ENCODE measurements around the gene WFDC8.

WFDC8 gene

DNA sequence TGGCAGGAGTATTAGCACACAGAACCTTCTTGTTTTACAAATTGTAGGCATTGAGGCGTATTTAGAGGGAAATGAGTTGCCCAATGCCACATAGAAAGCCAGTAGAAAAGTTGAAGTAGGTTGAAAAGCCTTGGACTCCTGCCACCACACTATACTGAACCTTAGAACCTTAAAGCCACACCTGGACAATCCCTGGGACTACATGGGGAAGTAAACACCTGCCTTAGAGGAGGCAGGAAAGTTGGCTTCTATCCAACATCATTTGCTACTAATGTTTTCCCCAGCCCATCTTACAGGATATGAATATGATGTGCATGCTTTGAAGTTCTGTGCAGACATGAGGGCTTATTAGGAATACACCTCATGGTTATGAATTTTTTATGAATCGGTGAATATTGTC lies 26.6 kb downstream of the WFDC8 start:
- Histone ChIP-seq H3K9me3 (ENCODE audit: control insufficient read depth, low read length) (no peaks in the 10 kb centered on the region), H3K4me1 (ENCODE audit: control insufficient read depth, insufficient read depth, low read length) (no peaks in the 10 kb centered on the region), H3K27ac (ENCODE audit: insufficient read depth, low read depth, low read length, poor library complexity, severe bottlenecking) (no peak overlapping the region), H3K27me3 (ENCODE audit: control insufficient read depth, insufficient read depth, low read length, poor library complexity, severe bottlenecking) (no peaks in the 10 kb centered on the region), H3K36me3 (ENCODE audit: control insufficient read depth, insufficient read depth, low read length) (no peaks in the 10 kb centered on the region), H3K4me3 (ENCODE audit: insufficient read depth, low read depth, low read length) (no peak overlapping the region)
- WGBS, 2 experiments: 95% methylated on average over 2 of the region's 2 CpGs

DNA sequence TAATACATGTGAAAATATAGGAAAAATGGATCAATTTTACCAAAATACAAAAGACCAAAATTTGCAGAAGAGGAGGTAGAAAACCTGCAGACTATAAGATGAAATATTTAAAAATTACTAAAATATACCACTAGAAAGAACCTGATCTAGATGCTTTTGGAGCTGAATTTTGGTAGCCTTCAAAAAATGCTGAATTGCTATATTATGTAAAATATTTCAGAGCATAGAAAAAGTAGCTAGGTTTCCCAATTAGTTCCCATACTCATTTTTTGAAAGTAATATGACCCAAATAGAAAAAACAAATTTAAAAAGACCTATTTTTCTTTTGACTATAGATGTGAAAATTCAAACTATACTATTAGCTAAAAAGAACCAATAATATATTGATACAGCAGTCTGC lies 28.3 kb downstream of the WFDC8 start:
- no peaks in the 10 kb centered on the region for H3K4me1 ChIP-seq (ENCODE audit: control insufficient read depth, insufficient read depth, low read length)
- no peak overlapping the region for H3K27ac ChIP-seq (ENCODE audit: insufficient read depth, low read depth, low read length, poor library complexity, severe bottlenecking)
- no peaks in the 10 kb centered on the region for H3K9me3 ChIP-seq (ENCODE audit: control insufficient read depth, low read length)
- H3K27me3 ChIP-seq (ENCODE audit: control insufficient read depth, insufficient read depth, low read length, poor library complexity, severe bottlenecking): no peaks in the 10 kb centered on the region
- no peaks in the 10 kb centered on the region for H3K36me3 ChIP-seq (ENCODE audit: control insufficient read depth, insufficient read depth, low read length)
- no peak overlapping the region for H3K4me3 ChIP-seq (ENCODE audit: insufficient read depth, low read depth, low read length)

DNA sequence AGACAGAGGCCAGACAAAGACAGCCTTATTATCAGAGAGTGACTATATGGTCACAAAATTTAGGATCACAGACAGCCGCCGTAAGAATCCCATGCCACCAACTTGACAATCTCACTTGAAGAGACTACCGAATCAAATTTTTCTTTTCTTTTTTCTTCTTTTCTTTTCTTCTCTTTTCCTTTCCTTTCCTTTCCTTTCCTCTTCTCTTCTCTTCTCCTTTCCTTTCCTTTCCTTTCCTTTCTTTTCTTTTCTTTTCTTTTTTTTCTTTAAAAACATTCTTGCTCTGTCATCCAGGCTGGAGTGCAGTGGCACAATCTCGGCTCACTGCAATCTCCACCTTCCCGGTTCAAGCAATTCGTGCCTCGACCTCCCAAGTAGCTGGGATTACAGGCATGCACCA lies 30.7 kb downstream of the WFDC8 start:
- H3K27ac ChIP-seq (ENCODE audit: insufficient read depth, low read depth, low read length, poor library complexity, severe bottlenecking): no peak overlapping the region
- H3K9me3 ChIP-seq (ENCODE audit: control insufficient read depth, low read length): no peaks in the 10 kb centered on the region
- H3K4me3 ChIP-seq (ENCODE audit: insufficient read depth, low read depth, low read length): no peak overlapping the region
- H3K36me3 ChIP-seq (ENCODE audit: control insufficient read depth, insufficient read depth, low read length): no peaks in the 10 kb centered on the region
- H3K4me1 ChIP-seq (ENCODE audit: control insufficient read depth, insufficient read depth, low read length): no peaks in the 10 kb centered on the region
- 90 to 97% methylated on average over 7 of the region's 7 CpGs for WGBS, 2 experiments
- H3K27me3 ChIP-seq (ENCODE audit: control insufficient read depth, insufficient read depth, low read length, poor library complexity, severe bottlenecking): no peaks in the 10 kb centered on the region

DNA sequence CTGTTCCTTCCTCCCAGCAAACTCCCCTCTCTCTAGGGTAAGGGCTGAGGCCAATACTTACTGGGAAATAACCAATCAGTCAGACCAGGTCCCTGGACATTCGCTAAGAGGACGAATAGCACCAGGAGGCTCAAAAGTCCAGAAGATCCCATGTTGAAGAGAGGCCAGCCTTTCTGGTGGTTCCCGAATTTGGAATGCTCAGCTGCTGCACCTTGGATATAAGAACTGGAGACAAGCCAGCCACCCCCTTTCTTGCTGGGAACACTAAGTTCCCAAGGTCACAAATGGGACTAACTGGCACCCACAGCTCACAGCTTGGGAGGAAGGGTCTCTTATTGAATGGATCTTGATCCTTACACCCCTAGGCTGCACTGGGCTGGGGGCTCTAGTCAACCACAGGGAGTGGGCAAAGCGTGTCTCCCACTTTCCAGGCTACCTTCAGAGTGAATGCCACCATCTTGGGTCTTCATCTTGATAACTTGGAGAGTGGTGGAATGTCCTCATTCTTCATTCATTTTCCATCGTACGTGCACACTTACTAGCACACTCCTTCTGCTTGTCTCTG lies 31.8 kb downstream of the WFDC8 start, which contains the start of gene EPPIN:
EPPIN (minus strand) TSS at position 196 of the 565 bp plus-strand sequence; CDS start at position 152, 44 bp downstream.
- Histone ChIP-seq H3K27ac (ENCODE audit: insufficient read depth, low read depth, low read length, poor library complexity, severe bottlenecking) (no peak within 1 kb of the TSS), H3K9me3 (ENCODE audit: control insufficient read depth, low read length) (no peaks in the 10 kb centered on the region), H3K4me3 (ENCODE audit: insufficient read depth, low read depth, low read length) (no peak within 1 kb of the TSS), H3K36me3 (ENCODE audit: control insufficient read depth, insufficient read depth, low read length) (no peaks in the 10 kb centered on the region), H3K27me3 (ENCODE audit: control insufficient read depth, insufficient read depth, low read length, poor library complexity, severe bottlenecking) (no peaks in the 10 kb centered on the region), H3K4me1 (ENCODE audit: control insufficient read depth, insufficient read depth, low read length) (no peaks in the 10 kb centered on the region)
- WGBS, 2 experiments: 92 to 93% methylated on average over 6 of the region's 6 CpGs

DNA sequence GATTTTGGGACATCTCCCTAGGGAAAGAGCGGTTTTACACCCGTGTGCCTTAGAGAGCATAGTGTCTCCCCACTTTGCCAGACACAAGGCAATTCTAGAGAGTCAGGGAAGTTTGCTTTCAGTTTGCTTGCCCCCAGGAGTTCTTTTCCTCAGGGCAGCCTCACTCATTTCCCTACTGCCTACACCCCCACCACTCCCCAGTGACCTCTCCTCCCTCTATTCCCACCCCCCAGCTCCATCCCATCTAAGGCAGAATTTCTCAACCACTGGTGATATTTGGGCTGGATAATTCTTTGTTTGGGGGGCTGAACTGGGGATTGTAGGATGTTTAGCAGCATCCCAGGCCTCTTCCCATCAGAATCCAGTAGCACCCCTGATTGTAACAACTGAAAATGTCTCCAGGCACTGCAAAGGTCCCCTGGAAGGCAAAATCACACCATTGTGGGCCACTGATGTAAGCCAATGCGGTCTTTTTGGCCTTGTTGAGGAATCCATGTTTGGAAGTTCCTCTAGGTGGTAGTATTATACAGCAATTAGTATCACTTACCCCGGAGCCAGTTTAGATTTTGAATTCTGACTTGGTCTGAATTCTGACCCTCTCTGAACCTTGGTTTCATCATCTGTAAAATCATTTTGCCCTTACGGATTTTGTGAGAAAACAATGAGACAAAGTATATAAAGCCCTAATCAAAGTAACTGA lies 33.2 kb downstream of the WFDC8 start:
- no peaks in the 10 kb centered on the region for H3K9me3 ChIP-seq (ENCODE audit: control insufficient read depth, low read length)
- no peaks in the 10 kb centered on the region for H3K36me3 ChIP-seq (ENCODE audit: control insufficient read depth, insufficient read depth, low read length)
- H3K4me3 ChIP-seq (ENCODE audit: insufficient read depth, low read depth, low read length): no peak overlapping the region
- H3K27ac ChIP-seq (ENCODE audit: insufficient read depth, low read depth, low read length, poor library complexity, severe bottlenecking): no peak overlapping the region
- no peaks in the 10 kb centered on the region for H3K27me3 ChIP-seq (ENCODE audit: control insufficient read depth, insufficient read depth, low read length, poor library complexity, severe bottlenecking)
- WGBS, 2 experiments: 43 to 44% methylated on average over 5 of the region's 5 CpGs
- H3K4me1 ChIP-seq (ENCODE audit: control insufficient read depth, insufficient read depth, low read length): no peaks in the 10 kb centered on the region

DNA sequence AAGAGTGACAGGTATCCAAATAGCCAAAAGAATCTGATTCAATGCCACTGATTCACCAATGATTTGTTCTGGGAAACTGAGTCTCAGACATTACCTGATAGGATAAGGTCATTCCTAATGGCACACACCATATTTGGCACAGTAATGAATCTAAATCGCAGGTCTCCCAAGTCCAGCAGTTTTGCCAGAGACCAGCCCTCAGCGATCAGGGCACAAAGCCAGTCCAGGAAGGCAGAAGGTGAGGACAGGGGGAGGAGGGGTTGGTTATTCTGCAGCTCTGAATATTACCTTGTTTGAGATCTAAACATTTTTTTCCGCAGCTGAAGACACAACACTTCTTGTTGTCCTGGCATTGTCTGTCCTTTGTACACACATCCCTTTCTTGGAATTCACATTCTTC lies 33.7 kb downstream of the WFDC8 start:
- H3K36me3 ChIP-seq (ENCODE audit: control insufficient read depth, insufficient read depth, low read length): no peaks in the 10 kb centered on the region
- no peaks in the 10 kb centered on the region for H3K9me3 ChIP-seq (ENCODE audit: control insufficient read depth, low read length)
- no peaks in the 10 kb centered on the region for H3K4me1 ChIP-seq (ENCODE audit: control insufficient read depth, insufficient read depth, low read length)
- H3K27me3 ChIP-seq (ENCODE audit: control insufficient read depth, insufficient read depth, low read length, poor library complexity, severe bottlenecking): no peaks in the 10 kb centered on the region
- WGBS, 2 experiments: 90 to 92% methylated on average over 3 of the region's 3 CpGs
- no peak overlapping the region for H3K27ac ChIP-seq (ENCODE audit: insufficient read depth, low read depth, low read length, poor library complexity, severe bottlenecking)
- no peak overlapping the region for H3K4me3 ChIP-seq (ENCODE audit: insufficient read depth, low read depth, low read length)

DNA sequence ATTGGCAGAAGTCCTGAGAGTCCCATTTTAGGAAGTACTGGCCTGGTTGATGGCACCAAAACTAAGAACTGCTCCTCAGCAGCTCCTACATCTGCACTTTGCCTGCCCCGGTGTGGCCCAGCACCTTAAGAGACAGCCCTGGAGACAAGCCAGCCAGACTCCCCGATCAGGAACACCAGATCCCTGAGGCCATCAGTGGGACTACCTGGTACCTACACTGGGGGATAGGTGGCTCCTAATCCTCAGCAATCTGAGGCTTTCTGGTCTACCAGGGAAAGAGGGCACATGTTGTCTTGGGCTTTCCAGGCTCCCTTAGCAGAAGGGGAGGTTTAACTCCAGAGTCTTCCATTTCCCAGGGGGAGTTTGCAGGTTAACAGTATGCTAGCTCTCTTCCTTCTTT lies 39.7 kb downstream of the WFDC8 start, which contains the start of gene WFDC6:
WFDC6 (minus strand) TSS at position 101 of the 400 bp plus-strand sequence; CDS start at position 26, 75 bp downstream.
- H3K36me3 ChIP-seq (ENCODE audit: control insufficient read depth, insufficient read depth, low read length): no peaks in the 10 kb centered on the region
- H3K4me1 ChIP-seq (ENCODE audit: control insufficient read depth, insufficient read depth, low read length): no peaks in the 10 kb centered on the region
- H3K9me3 ChIP-seq (ENCODE audit: control insufficient read depth, low read length): no peaks in the 10 kb centered on the region
- no peak within 1 kb of the TSS for H3K27ac ChIP-seq (ENCODE audit: insufficient read depth, low read depth, low read length, poor library complexity, severe bottlenecking)
- H3K4me3 ChIP-seq (ENCODE audit: insufficient read depth, low read depth, low read length): no peak within 1 kb of the TSS
- WGBS, 2 experiments: 93 to 96% methylated on average over 2 of the region's 2 CpGs
- H3K27me3 ChIP-seq (ENCODE audit: control insufficient read depth, insufficient read depth, low read length, poor library complexity, severe bottlenecking): no peaks in the 10 kb centered on the region

DNA sequence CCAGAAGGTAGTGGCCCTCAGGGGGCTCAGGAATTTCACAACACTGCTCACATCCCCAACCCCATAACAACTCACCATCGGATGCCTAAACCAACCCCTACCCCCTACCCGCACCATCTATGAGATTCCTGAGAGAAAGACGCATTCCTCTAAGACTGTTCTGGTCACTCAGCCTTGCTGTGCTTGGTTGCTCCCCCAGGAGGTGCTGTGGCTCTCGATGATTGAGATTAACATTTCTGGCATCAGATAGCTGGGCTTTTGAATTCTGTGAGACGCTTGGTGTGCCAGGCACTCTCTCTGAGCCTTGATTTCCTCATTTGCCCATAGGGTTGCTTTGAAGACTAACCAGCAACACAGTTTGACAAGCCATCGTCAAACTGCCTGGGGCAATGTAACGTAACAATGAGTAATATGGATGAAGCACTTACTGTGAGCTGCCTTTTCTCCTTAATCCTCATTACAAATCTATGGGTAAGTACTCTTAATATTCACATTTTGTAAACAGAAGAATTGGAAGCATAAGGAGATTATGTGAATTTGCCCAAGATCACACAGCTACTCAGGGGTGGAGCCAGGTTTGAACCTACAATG lies 40.8 kb downstream of the WFDC8 start:
- Histone ChIP-seq H3K36me3 (ENCODE audit: control insufficient read depth, insufficient read depth, low read length) (no peaks in the 10 kb centered on the region), H3K27ac (ENCODE audit: insufficient read depth, low read depth, low read length, poor library complexity, severe bottlenecking) (no peak overlapping the region), H3K9me3 (ENCODE audit: control insufficient read depth, low read length) (no peaks in the 10 kb centered on the region), H3K27me3 (ENCODE audit: control insufficient read depth, insufficient read depth, low read length, poor library complexity, severe bottlenecking) (no peaks in the 10 kb centered on the region), H3K4me3 (ENCODE audit: insufficient read depth, low read depth, low read length) (no peak overlapping the region), H3K4me1 (ENCODE audit: control insufficient read depth, insufficient read depth, low read length) (no peaks in the 10 kb centered on the region)
- WGBS, 2 experiments: 87 to 88% methylated on average over 7 of the region's 7 CpGs

DNA sequence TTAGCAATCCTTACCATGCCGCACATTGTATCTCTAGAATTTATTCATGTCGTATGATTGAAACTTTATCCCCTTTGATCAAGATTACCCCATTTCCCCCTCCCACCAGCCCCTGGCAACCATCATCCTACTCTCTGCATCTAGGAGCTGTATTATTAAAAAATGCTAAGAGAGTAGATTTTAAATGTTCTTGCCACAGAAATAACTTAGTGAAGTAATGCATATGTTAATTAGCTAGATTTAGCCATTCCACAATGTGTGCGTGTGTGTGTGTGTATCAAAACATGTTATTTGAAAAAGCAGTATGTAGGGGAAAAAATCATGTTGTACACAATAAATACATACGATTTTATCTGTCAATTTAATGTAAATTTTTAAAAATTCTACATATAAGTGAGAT lies 51.8 kb downstream of the WFDC8 start:
- H3K4me3 ChIP-seq (ENCODE audit: insufficient read depth, low read depth, low read length): no peak overlapping the region
- no peaks in the 10 kb centered on the region for H3K27me3 ChIP-seq (ENCODE audit: control insufficient read depth, insufficient read depth, low read length, poor library complexity, severe bottlenecking)
- WGBS, 2 experiments: 98 to 100% methylated on average over 2 to 3 of the region's 4 CpGs
- H3K4me1 ChIP-seq (ENCODE audit: control insufficient read depth, insufficient read depth, low read length): no peaks in the 10 kb centered on the region
- H3K36me3 ChIP-seq (ENCODE audit: control insufficient read depth, insufficient read depth, low read length): no peaks in the 10 kb centered on the region
- no peak overlapping the region for H3K27ac ChIP-seq (ENCODE audit: insufficient read depth, low read depth, low read length, poor library complexity, severe bottlenecking)
- no peaks in the 10 kb centered on the region for H3K9me3 ChIP-seq (ENCODE audit: control insufficient read depth, low read length)

DNA sequence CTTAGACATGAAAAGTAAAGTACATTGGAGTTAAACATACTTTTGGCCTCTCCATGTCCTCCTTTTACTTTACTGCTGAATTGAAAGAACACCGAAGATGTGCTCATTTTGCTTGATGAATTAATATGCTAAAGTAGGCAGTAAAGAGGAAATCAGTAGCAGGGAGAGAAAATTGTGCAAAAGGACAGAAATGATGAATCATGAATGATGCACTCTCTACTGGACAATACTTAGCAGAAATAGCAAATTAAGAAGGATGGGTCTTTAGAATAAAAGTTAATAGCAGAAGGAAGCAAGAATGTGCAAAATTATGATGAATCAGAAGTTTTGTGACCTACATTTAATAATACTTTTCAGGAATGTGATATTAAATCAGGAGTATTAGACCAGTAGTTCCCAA lies 55.3 kb downstream of the WFDC8 start:
- no peaks in the 10 kb centered on the region for H3K27me3 ChIP-seq (ENCODE audit: control insufficient read depth, insufficient read depth, low read length, poor library complexity, severe bottlenecking)
- H3K4me1 ChIP-seq (ENCODE audit: control insufficient read depth, insufficient read depth, low read length): no peaks in the 10 kb centered on the region
- no peaks in the 10 kb centered on the region for H3K9me3 ChIP-seq (ENCODE audit: control insufficient read depth, low read length)
- 85 to 89% methylated on average over 1 of the region's 1 CpG for WGBS, 2 experiments
- H3K27ac ChIP-seq (ENCODE audit: insufficient read depth, low read depth, low read length, poor library complexity, severe bottlenecking): no peak overlapping the region
- H3K36me3 ChIP-seq (ENCODE audit: control insufficient read depth, insufficient read depth, low read length): no peaks in the 10 kb centered on the region
- no peak overlapping the region for H3K4me3 ChIP-seq (ENCODE audit: insufficient read depth, low read depth, low read length)

All from ectodermal cell (in vitro differentiated cells).